GM19035 (cell line): ENCODE measurements around the gene PIAS2.

ENCODE experiments used
- ATAC-seq: cut with Tn5 transposase; IDR thresholded peaks from one replicate; pipeline ENCODE4 v1.9.1; 2021; ENCODE audit not compliant: unreplicated experiment

PIAS2 gene

GRCh38 chr18:46768166-46768921, 149.0 kb downstream of the PIAS2 start:
- ATAC-seq: no peak

DNA sequence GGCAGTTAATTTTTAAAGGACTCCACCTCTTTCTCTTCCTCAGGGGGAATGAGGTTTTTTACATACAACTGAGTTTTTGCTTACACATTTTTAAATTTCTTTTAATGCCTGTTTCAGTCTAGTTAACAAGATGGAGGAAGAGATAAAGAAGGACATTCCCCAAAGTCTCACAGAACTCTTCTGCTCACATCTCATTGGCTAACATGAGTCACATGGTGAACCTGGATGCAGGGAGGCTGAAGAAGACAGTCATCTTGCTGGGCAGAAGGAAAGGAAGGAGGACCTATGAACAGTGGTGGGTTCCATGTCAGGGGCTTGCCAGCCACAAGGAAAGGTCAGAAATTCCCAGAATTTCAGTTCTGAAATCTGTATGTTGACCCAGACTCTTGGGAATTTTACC, 150.1 kb downstream of the PIAS2 start:
- no peak for ATAC-seq

DNA sequence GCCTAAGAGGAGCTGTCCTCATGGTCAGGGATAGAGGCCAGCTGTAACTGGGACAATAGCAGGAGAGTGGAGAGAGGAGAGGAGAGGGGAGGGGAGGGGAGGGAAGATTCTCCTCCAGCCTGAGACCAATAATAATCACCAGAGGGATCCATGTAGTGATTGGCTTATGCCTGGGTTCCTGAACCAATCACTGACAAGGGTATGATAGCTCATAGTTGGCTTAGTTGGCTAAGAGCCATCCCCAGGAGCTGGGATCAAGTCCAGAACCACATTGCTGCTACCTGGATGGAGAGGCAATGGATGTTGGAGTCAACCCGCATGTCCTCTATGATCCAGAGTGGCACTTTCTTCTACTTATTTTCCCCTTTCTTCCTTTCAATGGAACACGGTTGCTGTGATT, 152.7 kb downstream of the PIAS2 start:
- no peak for ATAC-seq

DNA sequence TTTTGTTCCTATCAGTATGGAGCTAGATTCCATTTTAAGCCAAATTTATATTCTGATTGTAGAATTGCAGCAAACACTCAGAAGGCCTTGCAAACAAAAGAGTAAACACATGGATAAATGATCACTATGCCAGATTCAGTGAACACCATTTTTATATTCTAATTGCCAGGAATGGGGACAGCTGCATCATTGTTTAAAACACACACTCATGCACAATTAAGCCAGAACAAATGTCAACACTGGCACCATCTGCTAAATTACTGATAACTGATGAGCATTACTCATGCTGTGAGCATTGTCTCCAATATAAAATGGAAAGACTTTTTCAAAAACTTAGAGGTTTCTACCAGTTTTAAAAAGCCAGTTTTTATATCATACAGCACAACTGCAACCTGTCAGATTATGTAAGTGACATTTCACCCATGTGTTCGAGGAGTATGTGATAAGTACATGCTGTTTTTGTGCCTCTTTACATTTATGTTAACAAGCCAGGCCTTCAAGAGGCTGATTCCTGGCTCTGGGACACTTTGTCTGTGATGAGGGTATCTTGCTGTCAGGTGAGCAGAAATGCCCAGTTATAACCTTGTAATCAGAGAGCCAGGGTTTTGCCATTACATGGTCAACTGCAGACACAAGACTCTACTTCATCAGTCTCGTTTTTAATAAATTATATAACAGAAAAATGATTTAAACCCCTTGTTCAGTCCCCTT, 156.1 kb downstream of the PIAS2 start:
- no peak for ATAC-seq

GRCh38 chr18:46759890-46760289, 157.4 kb downstream of the PIAS2 start:
- no peak for ATAC-seq

DNA sequence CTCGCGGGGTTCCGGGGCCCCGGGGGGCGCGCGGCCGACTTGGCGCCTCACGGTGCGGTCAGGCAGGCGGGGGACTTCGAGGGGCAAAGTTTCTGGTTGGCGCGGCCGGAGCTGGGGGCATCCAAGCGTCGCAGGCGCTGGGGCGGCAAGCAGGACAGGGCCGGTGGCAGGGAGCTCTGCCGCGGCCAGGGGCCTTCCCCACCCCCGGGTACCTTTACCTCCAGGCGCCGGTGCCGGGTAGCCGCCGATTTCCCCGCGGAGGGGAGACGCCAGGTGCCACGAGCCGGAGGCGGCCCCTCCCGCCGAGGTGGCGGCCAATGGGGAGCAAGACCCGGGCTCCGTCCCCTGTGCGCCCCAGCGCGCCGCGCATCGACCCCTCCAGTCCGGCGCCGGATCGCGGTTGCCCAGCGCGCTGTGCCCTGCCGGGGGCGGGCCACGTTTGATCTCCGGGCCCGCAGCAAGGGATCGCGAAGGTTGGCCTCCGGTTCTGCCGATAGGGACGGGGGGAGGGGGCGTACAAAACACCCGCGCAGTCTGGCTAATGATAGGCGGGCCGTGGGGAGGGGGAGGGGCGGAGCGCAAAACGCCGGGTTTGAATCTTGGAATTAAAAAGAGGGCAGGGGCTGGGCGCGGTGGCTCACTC, 160.6 kb downstream of the PIAS2 start, which contains the start of gene ST8SIA5:
ST8SIA5 (minus strand) TSS at position 495 of the 643 bp plus-strand sequence. CDS start 545 bp downstream, outside the sequence.
- no peak for ATAC-seq

DNA sequence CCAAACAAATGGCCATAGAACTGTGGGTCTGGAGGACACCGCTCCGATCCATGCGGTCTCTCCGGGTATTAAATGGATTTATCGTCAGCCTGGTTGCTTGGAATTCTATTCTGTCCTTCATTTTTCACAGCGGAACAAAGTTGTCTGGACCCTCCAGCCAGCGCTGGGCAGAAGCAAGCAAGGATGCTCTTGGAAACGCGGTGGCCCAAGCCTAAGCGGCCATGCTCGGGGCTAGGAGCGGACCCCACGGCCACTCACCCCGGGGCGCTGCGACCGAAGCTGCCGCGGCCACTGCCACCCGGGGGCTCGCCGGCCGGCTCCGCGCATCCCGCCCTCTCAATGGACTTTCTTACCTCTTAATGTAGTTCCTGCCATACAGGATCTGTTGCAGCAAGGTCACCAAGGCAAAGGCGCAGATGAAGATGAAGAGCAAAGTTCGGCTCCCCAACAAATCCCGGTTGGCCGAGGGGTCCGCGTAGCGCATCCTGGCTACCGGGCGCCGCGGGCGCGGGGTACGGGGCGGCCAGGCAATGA, 161.2 kb downstream of the PIAS2 start:
- no peak for ATAC-seq

GRCh38 chr18:46755315-46756024, 161.8 kb downstream of the PIAS2 start:
- no peak for ATAC-seq

- ATAC-seq: peak; percentile 5
Observed at GRCh38 chr18:46754661-46755292, 162.5 kb downstream of the PIAS2 start.

GRCh38 chr18:46754188-46754587, 163.1 kb downstream of the PIAS2 start:
- peak; percentile 73 for ATAC-seq
